ENCODE results near the gene ZNF20. TPM values are rescaled to one million over a fixed set of nuclear protein-coding genes. Genes with fewer than 3 reads are reported as not detected.
"Not testable (repeated sequence)": the region's sequence is repeated elsewhere in the genome, so short reads cannot be mapped to it uniquely, and the experiment has no call there.

Gene ZNF20

GRCh38 chr19:12090807-12091206, 49.3 kb downstream of the ZNF20 start:
- H3K18ac ChIP-seq (ENCODE audit: low read length): no peak overlapping the region
- H2BK120ac ChIP-seq (ENCODE audit: low read depth, low read length): no peak overlapping the region
- H3K27me3 ChIP-seq (ENCODE audit: control insufficient read depth in 3 of 3, insufficient read depth in 3 of 3, low read depth in 1 of 3, low read length in 3 of 3): no peaks in the 10 kb centered on the region
- H3K23ac ChIP-seq (ENCODE audit: low read depth, low read length, poor library complexity): no peak overlapping the region
- H3K79me1 ChIP-seq (ENCODE audit: low read depth, low read length): peaks cover 2% of the 10 kb centered on the region
- no peak overlapping the region for H3K27ac ChIP-seq (replicated peaks; ENCODE audit: low read length)
- H2BK15ac ChIP-seq (ENCODE audit: low read length): peak overlapping the region; percentile 10
- H2AK5ac ChIP-seq (ENCODE audit: low read depth, low read length): no peak overlapping the region
- no peak overlapping the region for H3K14ac ChIP-seq (ENCODE audit: low read length)
- peak; percentile 46 for DNase-seq (ENCODE audit: low spot score)
- no CpG with 5 or more reads among the region's 5 CpGs for WGBS, 2 donors (ENCODE audit: extremely low coverage in 2 of 2, insufficient read length in 2 of 2, insufficient replicate concordance in 1 of 2)
- peaks cover 11 to 49% of the 10 kb centered on the region in 2 donors for H3K9me3 ChIP-seq (replicated peaks in 1 of 2; ENCODE audit: control insufficient read depth in 2 of 2, insufficient read depth in 1 of 2, low read depth in 1 of 2, low read length in 2 of 2)
- H3K4me3 ChIP-seq (ENCODE audit: low read length in 2 of 2): no peak overlapping the region
- H2BK5ac ChIP-seq (ENCODE audit: low read length): no peak overlapping the region
- no peak overlapping the region for H2BK12ac ChIP-seq (ENCODE audit: low read length)
- H2AFZ ChIP-seq (ENCODE audit: low read length): no peak overlapping the region
- no peak overlapping the region for H3K4ac ChIP-seq (ENCODE audit: low read length)
- no peak overlapping the region for H3K9ac ChIP-seq (ENCODE audit: low read depth, low read length, poor library complexity)
- H3K36me3 ChIP-seq (replicated peaks in 1 of 2; ENCODE audit: control insufficient read depth in 2 of 2, insufficient read depth in 2 of 2, low read length in 2 of 2): peaks cover 8 to 24% of the 10 kb centered on the region in 2 donors
- H3K4me2 ChIP-seq (ENCODE audit: insufficient read depth, low read length, poor library complexity, severe bottlenecking): no peak overlapping the region
- H4K8ac ChIP-seq (ENCODE audit: low read depth, low read length): no peak overlapping the region
- H4K91ac ChIP-seq (ENCODE audit: low read depth, low read length, poor library complexity): no peak overlapping the region
- no peaks in the 10 kb centered on the region for H3K4me1 ChIP-seq (ENCODE audit: control insufficient read depth in 2 of 2, insufficient read depth in 1 of 2, low read depth in 1 of 2, low read length in 2 of 2)

- no peaks in the 10 kb centered on the region for H3K79me1 ChIP-seq (ENCODE audit: low read depth, low read length)
- peaks cover 11 to 68% of the 10 kb centered on the region in 2 donors for H3K9me3 ChIP-seq (replicated peaks in 1 of 2; ENCODE audit: control insufficient read depth in 2 of 2, insufficient read depth in 1 of 2, low read depth in 1 of 2, low read length in 2 of 2)
- no CpG with 5 or more reads among the region's 5 CpGs for WGBS, 2 donors (ENCODE audit: extremely low coverage in 2 of 2, insufficient read length in 2 of 2, insufficient replicate concordance in 1 of 2)
- H4K8ac ChIP-seq (ENCODE audit: low read depth, low read length): no peak overlapping the region
- no peak overlapping the region for H3K23ac ChIP-seq (ENCODE audit: low read depth, low read length, poor library complexity)
- no peak overlapping the region for H2BK12ac ChIP-seq (ENCODE audit: low read length)
- no peak overlapping the region for H2BK120ac ChIP-seq (ENCODE audit: low read depth, low read length)
- no peaks in the 10 kb centered on the region for H3K27me3 ChIP-seq (ENCODE audit: control insufficient read depth in 3 of 3, insufficient read depth in 3 of 3, low read depth in 1 of 3, low read length in 3 of 3)
- H2BK15ac ChIP-seq (ENCODE audit: low read length): no peak overlapping the region
- no peak overlapping the region for H3K4me2 ChIP-seq (ENCODE audit: insufficient read depth, low read length, poor library complexity, severe bottlenecking)
- H2BK5ac ChIP-seq (ENCODE audit: low read length): no peak overlapping the region
- no peak overlapping the region for H3K9ac ChIP-seq (ENCODE audit: low read depth, low read length, poor library complexity)
- no peak for DNase-seq (ENCODE audit: low spot score)
- H3K4me1 ChIP-seq (ENCODE audit: control insufficient read depth in 2 of 2, insufficient read depth in 1 of 2, low read depth in 1 of 2, low read length in 2 of 2): no peaks in the 10 kb centered on the region
- H3K14ac ChIP-seq (ENCODE audit: low read length): no peak overlapping the region
- H2AFZ ChIP-seq (ENCODE audit: low read length): no peak overlapping the region
- H3K4ac ChIP-seq (ENCODE audit: low read length): no peak overlapping the region
- H3K4me3 ChIP-seq (ENCODE audit: low read length in 2 of 2): no peak overlapping the region
- H3K27ac ChIP-seq (replicated peaks; ENCODE audit: low read length): no peak overlapping the region
- no peak overlapping the region for H2AK5ac ChIP-seq (ENCODE audit: low read depth, low read length)
- no peak overlapping the region for H4K91ac ChIP-seq (ENCODE audit: low read depth, low read length, poor library complexity)
- no peak overlapping the region for H3K18ac ChIP-seq (ENCODE audit: low read length)
- H3K36me3 ChIP-seq (replicated peaks in 1 of 2; ENCODE audit: control insufficient read depth in 2 of 2, insufficient read depth in 2 of 2, low read length in 2 of 2): peaks cover 3 to 47% of the 10 kb centered on the region in 2 donors
Observed at GRCh38 chr19:12085074-12085818, 54.9 kb downstream of the ZNF20 start.

- H2AFZ ChIP-seq (ENCODE audit: low read length); H2BK12ac ChIP-seq (ENCODE audit: low read length); DNase-seq (ENCODE audit: low spot score); H3K27ac ChIP-seq (replicated peaks; ENCODE audit: low read length); H4K91ac ChIP-seq (ENCODE audit: low read depth, low read length, poor library complexity); H2BK5ac ChIP-seq (ENCODE audit: low read length); H3K23ac ChIP-seq (ENCODE audit: low read depth, low read length, poor library complexity); H3K9ac ChIP-seq (ENCODE audit: low read depth, low read length, poor library complexity); H3K79me1 ChIP-seq (ENCODE audit: low read depth, low read length); H3K4me1 ChIP-seq (ENCODE audit: control insufficient read depth in 2 of 2, insufficient read depth in 1 of 2, low read depth in 1 of 2, low read length in 2 of 2); H3K4ac ChIP-seq (ENCODE audit: low read length); H3K4me2 ChIP-seq (ENCODE audit: insufficient read depth, low read length, poor library complexity, severe bottlenecking); H3K4me3 ChIP-seq (ENCODE audit: low read length in 2 of 2); H2BK15ac ChIP-seq (ENCODE audit: low read length); H3K14ac ChIP-seq (ENCODE audit: low read length); H3K18ac ChIP-seq (ENCODE audit: low read length); H2BK120ac ChIP-seq (ENCODE audit: low read depth, low read length); H2AK5ac ChIP-seq (ENCODE audit: low read depth, low read length); H4K8ac ChIP-seq (ENCODE audit: low read depth, low read length); H3K27me3 ChIP-seq (ENCODE audit: control insufficient read depth in 3 of 3, insufficient read depth in 3 of 3, low read depth in 1 of 3, low read length in 3 of 3): not testable (repeated sequence)
- Histone ChIP-seq H3K9me3 (replicated peaks in 1 of 2; ENCODE audit: control insufficient read depth in 2 of 2, insufficient read depth in 1 of 2, low read depth in 1 of 2, low read length in 2 of 2) (peaks cover 20 to 82% of the 10 kb centered on the region in 2 donors), H3K36me3 (replicated peaks in 1 of 2; ENCODE audit: control insufficient read depth in 2 of 2, insufficient read depth in 2 of 2, low read length in 2 of 2) (peaks cover 5 to 62% of the 10 kb centered on the region in 2 donors)
- WGBS, 2 donors (ENCODE audit: extremely low coverage in 2 of 2, insufficient read length in 2 of 2, insufficient replicate concordance in 1 of 2): no CpG with 5 or more reads among the region's 6 CpGs
Observed at GRCh38 chr19:12083336-12083735, 56.8 kb downstream of the ZNF20 start.

Small RNA genes within 50 kb of the gene (small RNA-seq; reads per million reads assigned to genes)
- gene RF00019 (ENCODE audit: insufficient read depth): not detected
- gene RNA5SP467 (ENCODE audit: insufficient read depth): not detected

Measured in neuronal stem cell (in vitro differentiated cells).